H1 (cell line): ENCODE measurements around the gene TMEM107. TPM values are rescaled to one million over a fixed set of nuclear protein-coding genes. Genes with fewer than 3 reads are reported as not detected.

Experiments used
- ATF2 ChIP-seq: IDR thresholded peaks from 2 replicates; pipeline ENCODE4 v1.6.1; 2012; ENCODE audit warnings: low read length, inconsistent platforms
- BRCA1 ChIP-seq: IDR thresholded peaks from 2 replicates; pipeline ENCODE4 v1.6.1; 2012; ENCODE audit warnings: low read depth, low read length, improper control_type of control experiment
- CBX5 ChIP-seq: fragments of 300-800, 300-1000 bp; sonication (generic); IDR thresholded peaks from 2 replicates; pipeline ENCODE4 v1.7.1; 2016; ENCODE audit warnings: antibody characterized with exemption, low read length, low read depth
- CBX8 ChIP-seq: fragments of 300-800, 300-1000 bp; sonication (generic); IDR thresholded peaks from 2 replicates; pipeline ENCODE4 v1.7.1; 2016; ENCODE audit warnings: low read depth, low read length, borderline replicate concordance
- CHD2 ChIP-seq: IDR thresholded peaks from 2 replicates; pipeline ENCODE4 v1.6.1; 2012; ENCODE audit warnings: low read length, improper control_type of control experiment
- CTBP2 ChIP-seq: IDR thresholded peaks from 2 replicates; pipeline ENCODE4 v1.7.0; 2011; ENCODE audit warnings: borderline replicate concordance, mild to moderate bottlenecking, moderate library complexity, mixed read lengths, low read length; ENCODE audit not compliant: insufficient read depth, insufficient read length
- CTCF ChIP-seq, 3 experiments: IDR thresholded peaks; 1 replicate in 2 of 3; 2 replicates in 1 of 3; pipeline versions ENCODE4 v1.5.1 to v1.6.1; 2011; ENCODE audit warnings: low read length in 3 of 3, mild to moderate bottlenecking in 3 of 3, inconsistent platforms in 2 of 3, low read depth in 1 of 3, moderate library complexity in 1 of 3; ENCODE audit not compliant: insufficient read depth in 1 of 3; ENCODE audit errors: control extremely low read depth in 1 of 3
- HDAC2 ChIP-seq, 2 experiments: fragments of 300-600 bp in 1 of 2; sonication (generic) in 1 of 2; IDR thresholded peaks; 2 replicates each; pipeline ENCODE4 v1.6.1; 2011 to 2012; ENCODE audit warnings: low read depth in 2 of 2, low read length in 2 of 2, mild to moderate bottlenecking in 2 of 2, moderate library complexity in 2 of 2, borderline replicate concordance in 1 of 2, inconsistent platforms in 1 of 2
- NRF1 ChIP-seq: IDR thresholded peaks from 2 replicates; pipeline ENCODE4 v1.6.1; 2011; ENCODE audit warnings: mild to moderate bottlenecking, low read depth, low read length, improper control_type of control experiment
- POLR2A ChIP-seq, 2 experiments: IDR thresholded peaks; 1 replicate in 1 of 2; 2 replicates in 1 of 2; pipeline ENCODE4 v1.6.1; 2011; ENCODE audit warnings: low read depth in 2 of 2, low read length in 2 of 2, mild to moderate bottlenecking in 2 of 2; ENCODE audit errors: control extremely low read depth in 1 of 2
- POLR2AphosphoS5 ChIP-seq: IDR thresholded peaks from 2 replicates; pipeline ENCODE4 v1.6.1; 2011; ENCODE audit warnings: low read depth, low read length
- POU5F1 ChIP-seq: IDR thresholded peaks from 2 replicates; pipeline ENCODE4 v1.6.1; 2011; ENCODE audit warnings: low read depth, mild to moderate bottlenecking, low read length, moderate library complexity
- RAD21 ChIP-seq, 2 experiments: IDR thresholded peaks in 1 of 2; conservative IDR thresholded peaks in 1 of 2; 2 replicates each; pipeline ENCODE4 v1.6.1; 2011; ENCODE audit warnings: low read depth in 2 of 2, low read length in 2 of 2, improper control_type of control experiment in 1 of 2, inconsistent platforms in 1 of 2, mild to moderate bottlenecking in 1 of 2, moderate library complexity in 1 of 2
- SIN3A ChIP-seq, 2 experiments: IDR thresholded peaks in 1 of 2; conservative IDR thresholded peaks in 1 of 2; 2 replicates each; pipeline ENCODE4 v1.6.1; 2011 to 2012; ENCODE audit warnings: low read length in 2 of 2, improper control_type of control experiment in 1 of 2, low read depth in 1 of 2, mild to moderate bottlenecking in 1 of 2
- SP4 ChIP-seq: IDR thresholded peaks from 2 replicates; pipeline ENCODE4 v1.6.1; 2012; ENCODE audit warnings: low read length, inconsistent platforms
- TEAD4 ChIP-seq: IDR thresholded peaks from 2 replicates; pipeline ENCODE4 v1.6.1; 2012; ENCODE audit warnings: low read depth, low read length, inconsistent platforms, mixed read lengths
- polyA plus RNA-seq, 7 experiments: library from polyadenylated mRNA; depleted of rRNA in 3 of 7; stranded (reverse) in 5 of 7; unstranded in 2 of 7; fragments of >200 nt in 5 of 7; fragments of 200-250 nt in 2 of 7; gene quantifications; 1 replicate in 5 of 7; 2 replicates in 1 of 7; 4 replicates in 1 of 7; pipeline versions ENCODE4 v1.2.1 to v1.2.3, GENCODE V29; 2011 to 2013; ENCODE audit warnings: missing spikeins in 2 of 7, mixed read lengths in 2 of 7
- total RNA-seq: library from RNA; stranded (reverse); fragmentation: NEBNext Ultra II Directional; extraction: Animal tissue kit (Norgen Biotek cat#: 25700); gene quantifications from 2 replicates; pipeline ENCODE4 v1.2.1, GENCODE V29; 2021
- TF ChIP-seq, protein P1 (sequence below): IDR thresholded peaks from 2 replicates; pipeline ENCODE4 v1.6.1; 2011; ENCODE audit warnings: low read length, improper control_type of control experiment

Gene TMEM107
- total and polyA plus RNA-seq, 2 of the 8 experiments (the other 6 are each of a cell fraction or from before 2014, with no cell fraction given) = 17.3 to 21.5 TPM

GRCh38 chr17:8162233-8162996 is 13.8 kb downstream of the TMEM107 start, which contains the start of gene VAMP2 (continued):
- TF ChIP-seq CTCF (IDR thresholded peaks at IDR 0.05; ENCODE audit: control extremely low read depth in 1 of 3, insufficient read depth in 1 of 3, low read depth in 1 of 3, low read length in 3 of 3) = no peak
- TF ChIP-seq TEAD4 = no peak
- no peak for TF ChIP-seq CTBP2
- TF ChIP-seq POLR2AphosphoS5 = no peak; the same call in none of the 2 replicates
- TF ChIP-seq ATF2 = no peak
- peak; percentile 20 to 80; a peak in 3 of 4 replicates for TF ChIP-seq SIN3A (conservative IDR thresholded peaks at IDR 0.05 in 1 of 2, IDR thresholded peaks at IDR 0.05 in 1 of 2; ENCODE audit: low read depth in 1 of 2, low read length in 2 of 2)
- TF ChIP-seq CBX8 = no peak
- peak in 1 of 2 experiments; percentile 52; a peak in 1 of 4 replicates for TF ChIP-seq HDAC2 (IDR thresholded peaks at IDR 0.05; ENCODE audit: borderline replicate concordance in 1 of 2, low read depth in 2 of 2, low read length in 2 of 2)
- TF ChIP-seq, protein P1, sequence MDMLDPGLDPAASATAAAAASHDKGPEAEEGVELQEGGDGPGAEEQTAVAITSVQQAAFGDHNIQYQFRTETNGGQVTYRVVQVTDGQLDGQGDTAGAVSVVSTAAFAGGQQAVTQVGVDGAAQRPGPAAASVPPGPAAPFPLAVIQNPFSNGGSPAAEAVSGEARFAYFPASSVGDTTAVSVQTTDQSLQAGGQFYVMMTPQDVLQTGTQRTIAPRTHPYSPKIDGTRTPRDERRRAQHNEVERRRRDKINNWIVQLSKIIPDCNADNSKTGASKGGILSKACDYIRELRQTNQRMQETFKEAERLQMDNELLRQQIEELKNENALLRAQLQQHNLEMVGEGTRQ = no peak
- no peak for TF ChIP-seq POU5F1
- no peak for TF ChIP-seq BRCA1
- no peak for TF ChIP-seq CHD2
- no peak for TF ChIP-seq RAD21 (IDR thresholded peaks at IDR 0.05 in 1 of 2, conservative IDR thresholded peaks at IDR 0.05 in 1 of 2; ENCODE audit: low read depth in 2 of 2, low read length in 2 of 2)
- no peak for TF ChIP-seq CBX5
- no peak for TF ChIP-seq SP4
- TF ChIP-seq NRF1 = no peak
- peak; percentile 18 to 70; a peak in 2 of 3 replicates for TF ChIP-seq POLR2A (IDR thresholded peaks at IDR 0.05; ENCODE audit: control extremely low read depth in 1 of 2, low read depth in 2 of 2, low read length in 2 of 2)
